SK-N-SH (cell line): ENCODE data around the gene IGFL4. TPM values are rescaled to one million over a fixed set of nuclear protein-coding genes. Genes with fewer than 3 reads are reported as not detected.

Source experiments
- CTCF ChIA-PET: fragments of 300-600, 350-600 bp; formaldehyde crosslinking; extraction: SDS; loops from one replicate; lab custom pipeline; 2021; lab: Yijun Ruan, JAX
- POLR2A ChIA-PET: fragments of 350-600 bp; sonication (Branson Sonifier 250); formaldehyde crosslinking; extraction: SDS; loops from one replicate; lab custom pipeline; 2020; ENCODE audit warnings: antibody characterized with exemption, inconsistent platforms; lab: Yijun Ruan, JAX
- DNase-seq: peaks from one replicate; pipeline ENCODE4 v3.0.0; 2012
- H2AFZ ChIP-seq: fragments of 200-600 bp; sonication (generic); 2 replicates; pipeline ENCODE4 v1.8.1; 2016; ENCODE audit warnings: antibody characterized with exemption, mild to moderate bottlenecking, low read depth
- H3F3A ChIP-seq: fragments of 200-600 bp; sonication (generic); replicated peaks from 2 replicates; pipeline ENCODE3; 2016; ENCODE audit warnings: antibody characterized with exemption, mild to moderate bottlenecking; ENCODE audit not compliant: insufficient read depth
- H3K27ac ChIP-seq, 2 experiments: fragments of 200-500 bp in 1 of 2; fragments of 200-600 bp in 1 of 2; sonication (Bioruptor generic) in 1 of 2; sonication (generic), shearing (Covaris generic) in 1 of 2; 2 replicates each; pipeline versions ENCODE4 v1.5.1 to v1.6.1; 2014 to 2016; ENCODE audit warnings: low read depth in 2 of 2, inconsistent platforms in 1 of 2, low read length in 1 of 2, mild to moderate bottlenecking in 1 of 2, mixed read lengths in 1 of 2
- H3K27me3 ChIP-seq: fragments of 200-600 bp; sonication (generic), shearing (Covaris generic); 2 replicates; pipeline ENCODE4 v1.6.1; 2016; ENCODE audit warnings: mixed run types; ENCODE audit not compliant: insufficient read depth
- H3K36me3 ChIP-seq, 2 experiments: fragments of 200-500 bp in 1 of 2; fragments of 200-600 bp in 1 of 2; sonication (Bioruptor generic) in 1 of 2; sonication (generic) in 1 of 2; replicated peaks in 1 of 2; 2 replicates each; pipeline versions ENCODE3 to v1.5.1; 2014 to 2016; ENCODE audit warnings: low read length in 1 of 2, mild to moderate bottlenecking in 1 of 2; ENCODE audit not compliant: insufficient read depth in 2 of 2, control insufficient read depth in 1 of 2
- H3K4me1 ChIP-seq, 2 experiments: fragments of 200-500 bp in 1 of 2; fragments of 200-600 bp in 1 of 2; sonication (Bioruptor generic) in 1 of 2; sonication (generic), shearing (Covaris generic) in 1 of 2; 2 replicates each; pipeline versions ENCODE4 v1.5.1 to v1.6.1; 2014 to 2016; ENCODE audit warnings: low read depth in 1 of 2, low read length in 1 of 2, mixed run types in 1 of 2; ENCODE audit not compliant: insufficient read depth in 2 of 2, control insufficient read depth in 1 of 2
- H3K4me2 ChIP-seq: fragments of 200-600 bp; sonication (generic), shearing (Covaris generic); 2 replicates; pipeline ENCODE4 v1.6.1; 2017; ENCODE audit warnings: mixed run types
- H3K4me3 ChIP-seq, 2 experiments: fragments of 200-500 bp in 1 of 2; fragments of 200-600 bp in 1 of 2; sonication (Bioruptor generic) in 1 of 2; sonication (generic), shearing (Covaris generic) in 1 of 2; 2 replicates each; pipeline versions ENCODE4 v1.5.1 to v1.8.1; 2014 to 2016; ENCODE audit warnings: low read depth in 2 of 2, inconsistent platforms in 1 of 2, low read length in 1 of 2, mild to moderate bottlenecking in 1 of 2, mixed read lengths in 1 of 2, moderate library complexity in 1 of 2
- H3K79me2 ChIP-seq: fragments of 200-600 bp; sonication (generic); 2 replicates; pipeline ENCODE4 v1.8.1; 2017; ENCODE audit warnings: mild to moderate bottlenecking; ENCODE audit not compliant: insufficient read depth
- H3K9ac ChIP-seq: fragments of 200-600 bp; sonication (generic); 2 replicates; pipeline ENCODE4 v1.6.1; 2017; ENCODE audit warnings: mixed run types
- H3K9me2 ChIP-seq: fragments of 200-600 bp; sonication (generic); 2 replicates; pipeline ENCODE4 v1.6.1; 2017; ENCODE audit warnings: mixed run types
- H3K9me3 ChIP-seq: fragments of 200-600 bp; sonication (generic); 2 replicates; pipeline ENCODE4 v1.6.1; 2017; ENCODE audit warnings: mixed run types, mild to moderate bottlenecking, moderate library complexity
- H4K20me1 ChIP-seq: fragments of 200-600 bp; sonication (generic); 2 replicates; pipeline ENCODE4 v1.6.1; 2017; ENCODE audit warnings: mild to moderate bottlenecking, mixed run types; ENCODE audit not compliant: insufficient read depth
- ELF1 ChIP-seq: IDR thresholded peaks from 2 replicates; pipeline ENCODE4 v1.4.0; 2012
- EZH2phosphoT487 ChIP-seq: fragments of 200-600 bp; sonication (generic); IDR thresholded peaks from 2 replicates; pipeline ENCODE4 v1.6.1; 2017; ENCODE audit warnings: low read depth, mixed run types, mild to moderate bottlenecking, antibody characterized with exemption, moderate library complexity, borderline replicate concordance
- FOSL2 ChIP-seq: IDR thresholded peaks from 2 replicates; pipeline ENCODE4 v1.4.0; 2012; ENCODE audit warnings: low read depth, mild to moderate bottlenecking, moderate library complexity, borderline replicate concordance
- GABPA ChIP-seq: IDR thresholded peaks from 2 replicates; pipeline ENCODE4 v1.4.0; 2012; ENCODE audit warnings: low read depth, mild to moderate bottlenecking
- GATA2 ChIP-seq: sonication (generic); formaldehyde crosslinking; IDR thresholded peaks from 2 replicates; pipeline ENCODE4 v1.5.0; 2020; ENCODE audit warnings: mild to moderate bottlenecking, missing genetic modification reagents
- MEF2A ChIP-seq: IDR thresholded peaks from 2 replicates; pipeline ENCODE4 v1.4.0; 2012; ENCODE audit warnings: low read depth, borderline replicate concordance
- NRF1 ChIP-seq: IDR thresholded peaks from 2 replicates; pipeline ENCODE4 v1.6.1; 2012; ENCODE audit warnings: low read depth, mild to moderate bottlenecking, low read length
- RCOR1 ChIP-seq: fragments of 150-350 bp; IDR thresholded peaks from 2 replicates; pipeline ENCODE4 v1.6.1; 2017; ENCODE audit warnings: antibody characterized with exemption, low read length
- RFX5 ChIP-seq: IDR thresholded peaks from 2 replicates; pipeline ENCODE4 v1.6.1; 2012; ENCODE audit warnings: mild to moderate bottlenecking, improper control_type of control experiment, low read length
- SMC3 ChIP-seq: IDR thresholded peaks from 2 replicates; pipeline ENCODE4 v1.6.1; 2012; ENCODE audit warnings: low read depth, low read length, improper control_type of control experiment
- TCF12 ChIP-seq: IDR thresholded peaks from 2 replicates; pipeline ENCODE4 v1.4.0; 2012
- TEAD4 ChIP-seq: IDR thresholded peaks from 2 replicates; pipeline ENCODE4 v1.4.0; 2012; ENCODE audit warnings: mild to moderate bottlenecking, borderline replicate concordance; ENCODE audit not compliant: insufficient read depth
- WGBS: methylation state at CpG from one replicate; pipeline ENCODE4 v1.1.6; 2017; ENCODE audit warnings: low lambda C conversion rate; 5-methylcytosine and 5-hydroxymethylcytosine counted together
- polyA plus RNA-seq, 3 experiments: library from polyadenylated mRNA; depleted of rRNA; stranded (reverse); fragments of >200 nt; gene quantifications; 2 replicates each; pipeline ENCODE4 v1.2.3, GENCODE V29; 2012
- TF ChIP-seq, protein P1 (sequence below): IDR thresholded peaks from 2 replicates; pipeline ENCODE4; 2012
- TF ChIP-seq, protein P2 (sequence below): fragments of 200-600 bp; sonication (generic); IDR thresholded peaks from 2 replicates; pipeline ENCODE4 v1.6.1; 2017; ENCODE audit warnings: antibody characterized with exemption, mild to moderate bottlenecking, moderate library complexity
- TF ChIP-seq, protein P3 (sequence below): IDR thresholded peaks from 2 replicates; pipeline ENCODE4 v1.6.1; 2012; ENCODE audit warnings: mild to moderate bottlenecking, low read depth, low read length, moderate library complexity

Gene IGFL4
- polyA plus RNA-seq, 1 of the 3 experiments (the other 2 are of a cell fraction), result not detected

DNA sequence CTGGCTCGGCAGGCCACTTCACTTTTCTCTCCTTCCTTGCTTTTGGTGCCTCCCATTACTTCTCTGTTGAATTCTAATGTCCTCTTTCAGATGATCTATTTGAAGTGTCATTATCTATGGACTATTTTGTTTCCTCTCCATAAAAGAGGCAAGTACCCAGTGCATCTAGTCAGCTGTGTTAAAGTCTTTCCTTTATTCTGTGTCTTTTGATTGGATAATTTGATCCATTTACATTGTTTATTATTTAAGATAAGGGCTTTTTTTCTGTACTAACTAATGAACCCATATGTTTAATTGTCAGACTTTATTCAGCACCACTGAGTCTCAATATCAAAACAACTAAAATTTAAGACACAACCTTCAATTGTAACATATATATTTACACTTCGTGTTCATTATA is 47.3 kb upstream of the IGFL4 start:
- Histone ChIP-seq H3K9ac (no peak overlapping the region), H3K27ac (no peak overlapping the region), H4K20me1 (no peaks in the 10 kb centered on the region), H3K36me3 (no peaks in the 10 kb centered on the region), H3K4me2 (no peak overlapping the region), H3K4me1 (no peaks in the 10 kb centered on the region), H3K9me2 (no peaks in the 10 kb centered on the region), H3K9me3 (peaks cover 17% of the 10 kb centered on the region), H3K27me3 (no peaks in the 10 kb centered on the region), H2AFZ (no peak overlapping the region), H3K79me2 (no peaks in the 10 kb centered on the region), H3K4me3 (no peak overlapping the region), H3F3A (peaks cover 6% of the 10 kb centered on the region)
- DNase-seq, result no peak
- ChIA-PET CTCF (interaction anchor here (0.8 to 2.9 kb wide), 6 partner anchors 10 to 193 kb away, joined by 3 to 15 read pairs (median 5); no protein-coding TSS in a partner anchor), POLR2A (no interaction called here)
- TF ChIP-seq EZH2phosphoT487 (no peak), RCOR1 (no peak), TEAD4 (no peak), GABPA (no peak), ELF1 (no peak), MEF2A (no peak), GATA2 (CRISPR knock-in tag) (no peak), TCF12 (no peak), RFX5 (no peak), SMC3 (no peak)
- TF ChIP-seq, protein P1, sequence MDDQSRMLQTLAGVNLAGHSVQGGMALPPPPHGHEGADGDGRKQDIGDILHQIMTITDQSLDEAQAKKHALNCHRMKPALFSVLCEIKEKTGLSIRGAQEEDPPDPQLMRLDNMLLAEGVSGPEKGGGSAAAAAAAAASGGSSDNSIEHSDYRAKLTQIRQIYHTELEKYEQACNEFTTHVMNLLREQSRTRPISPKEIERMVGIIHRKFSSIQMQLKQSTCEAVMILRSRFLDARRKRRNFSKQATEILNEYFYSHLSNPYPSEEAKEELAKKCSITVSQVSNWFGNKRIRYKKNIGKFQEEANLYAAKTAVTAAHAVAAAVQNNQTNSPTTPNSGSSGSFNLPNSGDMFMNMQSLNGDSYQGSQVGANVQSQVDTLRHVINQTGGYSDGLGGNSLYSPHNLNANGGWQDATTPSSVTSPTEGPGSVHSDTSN, result no peak
- 39% methylated on average over 2 of the region's 2 CpGs for WGBS

DNA sequence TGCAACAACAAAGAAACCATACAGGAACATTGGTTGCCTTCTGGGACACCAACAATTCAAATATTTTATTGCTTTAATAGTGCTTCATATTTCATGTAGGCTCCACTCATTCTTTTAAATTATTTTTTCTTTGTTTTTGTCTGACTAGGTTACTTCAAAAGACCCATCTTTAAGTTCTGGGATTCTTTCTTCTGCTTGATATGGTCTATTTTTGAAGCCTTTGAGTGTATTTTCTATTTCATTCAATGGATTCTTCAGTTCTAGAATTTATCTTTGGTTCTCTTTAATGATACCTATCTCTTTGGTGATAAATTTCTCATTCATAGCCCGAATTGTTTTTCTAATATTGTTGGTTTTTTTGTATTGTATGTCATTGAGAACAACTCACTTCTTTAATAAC is 45.1 kb upstream of the IGFL4 start:
- TF ChIP-seq FOSL2, result no peak
- Histone ChIP-seq H4K20me1 (no peaks in the 10 kb centered on the region), H2AFZ (no peak overlapping the region), H3K27me3 (no peaks in the 10 kb centered on the region), H3K9me2 (no peaks in the 10 kb centered on the region), H3K27ac (no peak overlapping the region), H3K9ac (no peak overlapping the region), H3K79me2 (no peaks in the 10 kb centered on the region), H3F3A (peaks cover 22% of the 10 kb centered on the region), H3K4me1 (peaks cover under 1 to 12% of the 10 kb centered on the region in 2 experiments; a peak in 1 of 4 replicates), H3K9me3 (peaks cover 17% of the 10 kb centered on the region), H3K4me2 (no peak overlapping the region), H3K36me3 (no peaks in the 10 kb centered on the region), H3K4me3 (no peak overlapping the region)
- ChIA-PET CTCF (interaction anchor here (2.4 to 10.3 kb wide), 2 partner anchors 57 to 181 kb away, joined by 6 to 132 read pairs; no protein-coding TSS in a partner anchor), POLR2A (no interaction called here)
- DNase-seq, result no peak
- WGBS, result 2% methylated on average over 1 of the region's 1 CpG

DNA sequence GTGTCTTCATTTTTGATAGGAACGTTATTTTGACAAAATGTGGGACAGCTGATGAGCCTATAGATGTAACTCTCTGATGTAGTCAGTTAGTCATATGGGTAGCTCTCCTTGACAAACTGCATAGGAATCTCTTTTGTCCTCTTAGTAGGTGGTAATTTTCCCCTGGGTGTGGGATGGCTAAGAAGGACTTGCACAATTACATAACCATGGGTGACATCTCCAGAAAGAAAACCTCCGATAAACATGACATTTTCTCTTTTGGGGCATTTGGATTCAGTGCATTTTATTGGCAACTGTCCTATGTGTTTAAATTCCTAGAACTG is 41.9 kb upstream of the IGFL4 start:
- POLR2A ChIA-PET, result interaction anchor here (0.9 kb wide), 1 partner anchor 109 kb away, joined by 3 read pairs; no protein-coding TSS in a partner anchor
- peak overlapping the region; percentile 17; the same call in 1 of the 2 replicates for H2AFZ ChIP-seq
- 9% methylated on average over 2 of the region's 2 CpGs for WGBS
- peaks cover 3% of the 10 kb centered on the region; the same call in 1 of the 2 replicates for H3K9me3 ChIP-seq
- H3F3A ChIP-seq, result peaks cover 29% of the 10 kb centered on the region
- no peak overlapping the region for H3K4me3 ChIP-seq
- no peaks in the 10 kb centered on the region for H3K79me2 ChIP-seq
- no peak overlapping the region for H3K27ac ChIP-seq
- CTCF ChIA-PET, result interaction anchor here (0.6 to 10.3 kb wide), 23 partner anchors 8 to 199 kb away, joined by 3 to 132 read pairs (median 4); no protein-coding TSS in a partner anchor
- H3K9ac ChIP-seq, result no peak overlapping the region
- H3K4me2 ChIP-seq, result peak overlapping the region; percentile 66
- no peaks in the 10 kb centered on the region for H3K36me3 ChIP-seq
- no peaks in the 10 kb centered on the region for H3K27me3 ChIP-seq
- H3K9me2 ChIP-seq, result no peaks in the 10 kb centered on the region
- peaks cover 3 to 23% of the 10 kb centered on the region in 2 experiments; a peak in 2 of 4 replicates for H3K4me1 ChIP-seq
- no peaks in the 10 kb centered on the region for H4K20me1 ChIP-seq
- DNase-seq, result no peak
- TF ChIP-seq, protein P2, sequence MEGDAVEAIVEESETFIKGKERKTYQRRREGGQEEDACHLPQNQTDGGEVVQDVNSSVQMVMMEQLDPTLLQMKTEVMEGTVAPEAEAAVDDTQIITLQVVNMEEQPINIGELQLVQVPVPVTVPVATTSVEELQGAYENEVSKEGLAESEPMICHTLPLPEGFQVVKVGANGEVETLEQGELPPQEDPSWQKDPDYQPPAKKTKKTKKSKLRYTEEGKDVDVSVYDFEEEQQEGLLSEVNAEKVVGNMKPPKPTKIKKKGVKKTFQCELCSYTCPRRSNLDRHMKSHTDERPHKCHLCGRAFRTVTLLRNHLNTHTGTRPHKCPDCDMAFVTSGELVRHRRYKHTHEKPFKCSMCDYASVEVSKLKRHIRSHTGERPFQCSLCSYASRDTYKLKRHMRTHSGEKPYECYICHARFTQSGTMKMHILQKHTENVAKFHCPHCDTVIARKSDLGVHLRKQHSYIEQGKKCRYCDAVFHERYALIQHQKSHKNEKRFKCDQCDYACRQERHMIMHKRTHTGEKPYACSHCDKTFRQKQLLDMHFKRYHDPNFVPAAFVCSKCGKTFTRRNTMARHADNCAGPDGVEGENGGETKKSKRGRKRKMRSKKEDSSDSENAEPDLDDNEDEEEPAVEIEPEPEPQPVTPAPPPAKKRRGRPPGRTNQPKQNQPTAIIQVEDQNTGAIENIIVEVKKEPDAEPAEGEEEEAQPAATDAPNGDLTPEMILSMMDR, result no peak
- TF ChIP-seq NRF1 (no peak), FOSL2 (no peak)
- TF ChIP-seq, protein P1, result no peak
- TF ChIP-seq, protein P3, sequence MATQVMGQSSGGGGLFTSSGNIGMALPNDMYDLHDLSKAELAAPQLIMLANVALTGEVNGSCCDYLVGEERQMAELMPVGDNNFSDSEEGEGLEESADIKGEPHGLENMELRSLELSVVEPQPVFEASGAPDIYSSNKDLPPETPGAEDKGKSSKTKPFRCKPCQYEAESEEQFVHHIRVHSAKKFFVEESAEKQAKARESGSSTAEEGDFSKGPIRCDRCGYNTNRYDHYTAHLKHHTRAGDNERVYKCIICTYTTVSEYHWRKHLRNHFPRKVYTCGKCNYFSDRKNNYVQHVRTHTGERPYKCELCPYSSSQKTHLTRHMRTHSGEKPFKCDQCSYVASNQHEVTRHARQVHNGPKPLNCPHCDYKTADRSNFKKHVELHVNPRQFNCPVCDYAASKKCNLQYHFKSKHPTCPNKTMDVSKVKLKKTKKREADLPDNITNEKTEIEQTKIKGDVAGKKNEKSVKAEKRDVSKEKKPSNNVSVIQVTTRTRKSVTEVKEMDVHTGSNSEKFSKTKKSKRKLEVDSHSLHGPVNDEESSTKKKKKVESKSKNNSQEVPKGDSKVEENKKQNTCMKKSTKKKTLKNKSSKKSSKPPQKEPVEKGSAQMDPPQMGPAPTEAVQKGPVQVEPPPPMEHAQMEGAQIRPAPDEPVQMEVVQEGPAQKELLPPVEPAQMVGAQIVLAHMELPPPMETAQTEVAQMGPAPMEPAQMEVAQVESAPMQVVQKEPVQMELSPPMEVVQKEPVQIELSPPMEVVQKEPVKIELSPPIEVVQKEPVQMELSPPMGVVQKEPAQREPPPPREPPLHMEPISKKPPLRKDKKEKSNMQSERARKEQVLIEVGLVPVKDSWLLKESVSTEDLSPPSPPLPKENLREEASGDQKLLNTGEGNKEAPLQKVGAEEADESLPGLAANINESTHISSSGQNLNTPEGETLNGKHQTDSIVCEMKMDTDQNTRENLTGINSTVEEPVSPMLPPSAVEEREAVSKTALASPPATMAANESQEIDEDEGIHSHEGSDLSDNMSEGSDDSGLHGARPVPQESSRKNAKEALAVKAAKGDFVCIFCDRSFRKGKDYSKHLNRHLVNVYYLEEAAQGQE, result no peak
